GM18951 (cell line): ENCODE results near the gene USP5.

ENCODE experiments used
- POLR2A ChIP-seq: IDR thresholded peaks from 4 replicates; pipeline ENCODE4 v1.6.1; 2011; ENCODE audit warnings: mild to moderate bottlenecking; ENCODE audit not compliant: insufficient read length, insufficient read depth; ENCODE audit errors: extremely low read depth
- in situ Hi-C: fragments of 300-500 bp; cut with MboI; formaldehyde crosslinking; loops from one replicate; pipeline ENCODE4 v1.12.0; 2022; ENCODE audit warnings: low sequenced_read_pairs, mixed read lengths, inconsistent platforms; ENCODE audit not compliant: unreplicated experiment

The USP5 gene, protein sequence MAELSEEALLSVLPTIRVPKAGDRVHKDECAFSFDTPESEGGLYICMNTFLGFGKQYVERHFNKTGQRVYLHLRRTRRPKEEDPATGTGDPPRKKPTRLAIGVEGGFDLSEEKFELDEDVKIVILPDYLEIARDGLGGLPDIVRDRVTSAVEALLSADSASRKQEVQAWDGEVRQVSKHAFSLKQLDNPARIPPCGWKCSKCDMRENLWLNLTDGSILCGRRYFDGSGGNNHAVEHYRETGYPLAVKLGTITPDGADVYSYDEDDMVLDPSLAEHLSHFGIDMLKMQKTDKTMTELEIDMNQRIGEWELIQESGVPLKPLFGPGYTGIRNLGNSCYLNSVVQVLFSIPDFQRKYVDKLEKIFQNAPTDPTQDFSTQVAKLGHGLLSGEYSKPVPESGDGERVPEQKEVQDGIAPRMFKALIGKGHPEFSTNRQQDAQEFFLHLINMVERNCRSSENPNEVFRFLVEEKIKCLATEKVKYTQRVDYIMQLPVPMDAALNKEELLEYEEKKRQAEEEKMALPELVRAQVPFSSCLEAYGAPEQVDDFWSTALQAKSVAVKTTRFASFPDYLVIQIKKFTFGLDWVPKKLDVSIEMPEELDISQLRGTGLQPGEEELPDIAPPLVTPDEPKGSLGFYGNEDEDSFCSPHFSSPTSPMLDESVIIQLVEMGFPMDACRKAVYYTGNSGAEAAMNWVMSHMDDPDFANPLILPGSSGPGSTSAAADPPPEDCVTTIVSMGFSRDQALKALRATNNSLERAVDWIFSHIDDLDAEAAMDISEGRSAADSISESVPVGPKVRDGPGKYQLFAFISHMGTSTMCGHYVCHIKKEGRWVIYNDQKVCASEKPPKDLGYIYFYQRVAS

GRCh38 chr12:6851921-6852650 lies at the start of gene USP5:
Gene USP5 (plus strand): TSS chr12:6852150. CDS start chr12:6852180, 30 bp downstream.
- in situ Hi-C loops = no loop called here
- peak; percentile 71 for TF ChIP-seq POLR2A

DNA sequence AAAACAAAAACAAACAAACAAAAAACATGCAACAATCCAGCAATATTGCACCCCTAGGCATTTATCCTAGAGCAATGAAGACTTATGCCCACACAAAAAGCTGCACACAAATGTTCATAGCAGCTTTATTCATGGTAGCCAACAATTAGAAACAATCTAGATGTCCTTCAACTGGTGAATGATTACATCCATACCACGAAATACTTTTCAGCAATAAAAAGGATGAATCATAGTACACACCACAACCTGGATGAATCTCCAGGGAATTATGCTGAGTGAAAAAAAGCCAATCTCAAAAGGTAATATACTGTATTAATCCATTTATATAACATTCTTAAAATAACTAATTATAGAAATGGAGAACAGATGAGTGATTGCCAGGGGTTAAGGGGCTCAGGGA lies 44.8 kb upstream of the USP5 start:
- TF ChIP-seq POLR2A = no peak
- in situ Hi-C loops = no loop called here

GRCh38 chr12:6809056-6809455 lies 42.9 kb upstream of the USP5 start:
- no peak for TF ChIP-seq POLR2A
- in situ Hi-C loops = no loop called here

DNA sequence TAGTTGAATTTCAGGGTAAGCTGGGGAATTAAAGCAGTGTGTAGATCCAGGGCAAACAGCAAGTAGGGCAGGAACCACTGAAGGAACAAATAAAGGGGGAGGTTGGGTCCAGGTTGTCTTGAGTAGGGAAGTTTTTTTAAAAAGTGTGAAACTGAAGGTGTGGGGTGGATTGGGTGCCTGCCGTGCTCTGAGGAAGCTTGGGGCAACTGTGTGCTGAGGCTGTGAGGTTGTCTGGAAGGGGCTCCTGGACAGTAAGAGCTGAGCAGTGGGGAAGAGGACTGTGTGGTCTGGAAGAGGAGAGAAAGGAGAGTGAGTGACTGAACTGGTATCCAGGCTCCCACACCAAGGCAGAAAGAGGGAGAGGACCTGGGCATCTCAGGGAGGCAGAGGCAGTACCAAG lies 41.2 kb upstream of the USP5 start:
- in situ Hi-C loops = no loop called here
- no peak for TF ChIP-seq POLR2A

DNA sequence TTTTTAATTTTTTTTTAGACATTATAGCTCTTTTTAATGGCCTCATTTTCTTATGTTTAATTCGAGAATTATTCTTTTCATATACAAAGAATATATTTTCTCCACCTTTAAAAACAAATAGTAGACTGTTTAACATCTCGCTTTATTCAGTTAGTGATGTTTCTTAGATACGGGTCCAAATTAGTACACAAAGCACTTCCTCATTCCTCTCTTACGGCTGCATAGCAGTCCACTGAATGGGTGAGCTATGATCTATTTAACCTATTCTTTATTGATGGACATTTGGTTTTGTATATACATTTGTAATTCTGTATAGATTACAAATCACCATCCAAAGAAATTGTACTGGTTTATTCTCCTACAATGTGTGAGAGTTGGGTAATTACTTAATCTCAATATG lies 38.6 kb upstream of the USP5 start:
- in situ Hi-C loops = no loop called here
- TF ChIP-seq POLR2A = no peak

GRCh38 chr12:6816598-6816997 lies 35.4 kb upstream of the USP5 start:
- in situ Hi-C loops = no loop called here
- no peak for TF ChIP-seq POLR2A

GRCh38 chr12:6817098-6817497 lies 34.9 kb upstream of the USP5 start:
- in situ Hi-C loops = no loop called here
- TF ChIP-seq POLR2A = no peak

DNA sequence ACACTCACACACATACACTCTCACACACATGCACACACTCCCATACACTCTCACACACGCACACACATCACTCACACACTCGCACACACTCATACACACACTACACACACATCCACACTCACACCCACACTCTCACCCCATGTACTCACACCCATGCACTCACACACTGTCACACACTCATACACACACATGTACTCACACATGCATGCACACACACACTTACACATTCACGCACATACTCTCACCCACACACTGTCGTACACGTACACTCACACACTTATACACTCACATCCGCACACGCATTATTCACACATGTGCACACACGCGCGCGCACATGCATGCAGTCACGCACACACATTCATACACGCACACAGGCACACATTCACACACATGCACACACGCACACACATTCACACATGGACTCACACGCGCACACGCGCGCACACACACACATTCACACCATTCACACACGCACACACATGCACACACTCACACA lies 34.2 kb upstream of the USP5 start:
- in situ Hi-C loops = no loop called here
- TF ChIP-seq POLR2A = no peak

- in situ Hi-C loops = no loop called here
- no peak for TF ChIP-seq POLR2A
Measured at GRCh38 chr12:6818222-6818621, 33.7 kb upstream of the USP5 start.

GRCh38 chr12:6818645-6819044 lies 33.3 kb upstream of the USP5 start:
- no peak for TF ChIP-seq POLR2A

DNA sequence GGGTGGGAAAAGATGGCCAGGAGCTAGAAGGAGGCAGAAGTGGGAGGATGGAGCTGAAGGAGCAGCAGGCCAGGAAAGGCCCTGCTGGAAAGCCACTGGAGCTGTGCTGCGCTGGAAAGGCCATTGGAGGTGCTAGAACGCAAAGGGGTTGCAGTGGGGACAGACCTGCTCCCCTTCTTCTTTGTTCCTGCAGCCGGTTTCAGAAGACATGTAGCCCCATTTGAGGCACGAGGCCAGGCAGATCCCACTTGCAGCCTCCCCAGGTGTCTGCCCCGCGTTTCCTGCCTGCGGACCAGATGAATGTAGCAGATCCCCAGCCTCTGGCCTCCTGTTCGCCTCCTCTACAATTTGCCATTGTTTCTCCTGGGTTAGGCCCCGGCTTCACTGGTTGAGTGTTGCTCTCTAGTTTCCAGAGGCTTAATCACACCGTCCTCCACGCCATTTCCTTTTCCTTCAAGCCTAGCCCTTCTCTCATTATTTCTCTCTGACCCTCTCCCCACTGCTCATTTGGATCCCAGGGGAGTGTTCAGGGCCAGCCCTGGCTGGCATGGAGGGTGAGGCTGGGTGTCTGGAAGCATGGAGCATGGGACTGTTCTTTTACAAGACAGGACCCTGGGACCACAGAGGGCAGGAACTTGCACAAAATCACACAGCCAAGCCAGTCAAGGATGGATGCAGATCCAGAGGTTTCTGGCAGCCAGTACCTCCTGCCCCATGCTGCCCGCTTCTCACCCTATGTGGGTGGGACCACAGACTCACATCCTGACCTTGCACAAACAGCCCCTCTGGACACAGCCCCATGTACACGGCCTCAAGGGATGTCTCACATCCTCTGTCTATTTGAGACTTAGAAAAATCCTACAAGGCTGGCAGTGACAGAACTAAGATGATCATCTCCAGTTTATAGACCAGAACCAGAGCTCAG lies 32.6 kb upstream of the USP5 start:
- no peak for TF ChIP-seq POLR2A
- in situ Hi-C loops = no loop called here

More at GRCh38 chr12:6818645-6819044, 33.3 kb upstream of the USP5 start:
- in situ Hi-C loops = no loop called here

DNA sequence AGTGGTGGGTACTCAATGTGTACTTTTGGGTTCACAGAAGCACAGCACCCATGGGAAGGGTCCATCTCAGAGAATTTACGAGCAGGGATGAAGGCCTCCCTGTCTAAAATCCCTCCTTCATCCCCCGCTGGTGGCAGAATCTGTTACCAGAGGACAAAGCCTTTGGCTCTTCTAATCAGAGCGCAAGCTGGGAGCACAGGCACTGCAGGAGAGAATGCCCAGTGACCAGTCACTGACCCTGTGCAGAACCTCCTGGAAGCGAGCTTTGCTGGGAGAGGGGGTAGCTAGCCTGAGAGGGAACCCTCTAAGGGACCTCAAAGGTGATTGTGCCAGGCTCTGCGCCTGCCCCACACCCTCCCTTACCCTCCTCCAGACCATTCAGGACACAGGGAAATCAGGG lies 31.8 kb upstream of the USP5 start:
- in situ Hi-C loops = no loop called here

More for the DNA sequence above, 31.8 kb upstream of the USP5 start:
- no peak for TF ChIP-seq POLR2A
